Activated CD8-positive, alpha-beta memory T cell treated with anti-CD3 and anti-CD28 coated beads for 24 hours (primary cell): ENCODE results near the gene UNC5B.

Source experiments
- DNase-seq: peaks from one replicate; pipeline ENCODE4 v3.0.0-alpha.2; 2020

The UNC5B gene

GRCh38 chr10:71255808-71256660 lies 43.7 kb downstream of the UNC5B start:
- DNase-seq, result no peak

- DNase-seq, result no peak
Observed at GRCh38 chr10:71256661-71257318, 44.4 kb downstream of the UNC5B start.

GRCh38 chr10:71257319-71257997 lies 45.1 kb downstream of the UNC5B start:
- DNase-seq, result no peak

- no peak for DNase-seq
Observed at GRCh38 chr10:71258046-71258445, 45.7 kb downstream of the UNC5B start.

- no peak for DNase-seq
Observed at GRCh38 chr10:71258446-71259145, 46.2 kb downstream of the UNC5B start.

GRCh38 chr10:71259282-71259681 lies 46.9 kb downstream of the UNC5B start:
- no peak for DNase-seq

GRCh38 chr10:71259815-71260501 lies 47.6 kb downstream of the UNC5B start:
- no peak for DNase-seq

GRCh38 chr10:71260622-71261325 lies 48.4 kb downstream of the UNC5B start:
- no peak for DNase-seq

- no peak for DNase-seq
Observed at GRCh38 chr10:71262027-71262426, 49.7 kb downstream of the UNC5B start.

- no peak for DNase-seq
Observed at GRCh38 chr10:71262817-71263216, 50.4 kb downstream of the UNC5B start.

- DNase-seq, result no peak
Observed at GRCh38 chr10:71263376-71263775, 51.0 kb downstream of the UNC5B start.

GRCh38 chr10:71264345-71265200 lies 52.2 kb downstream of the UNC5B start:
- DNase-seq, result no peak

- no peak for DNase-seq
Observed at GRCh38 chr10:71265201-71265575, 52.8 kb downstream of the UNC5B start.

- no peak for DNase-seq
Observed at GRCh38 chr10:71265618-71266146, 53.3 kb downstream of the UNC5B start.

GRCh38 chr10:71266147-71266917 lies 54.0 kb downstream of the UNC5B start:
- DNase-seq, result no peak

GRCh38 chr10:71266918-71267442 lies 54.6 kb downstream of the UNC5B start:
- no peak for DNase-seq

GRCh38 chr10:71267508-71268240 lies 55.3 kb downstream of the UNC5B start:
- DNase-seq, result no peak

- no peak for DNase-seq
Observed at GRCh38 chr10:71268247-71268691, 55.9 kb downstream of the UNC5B start.

- DNase-seq, result no peak
Observed at GRCh38 chr10:71268758-71269157, 56.4 kb downstream of the UNC5B start.
